Measurements from ENCODE around the gene HERC3.
A peak's percentile ranks its signal among the peaks of the same experiment; 100 is the strongest.

Gene HERC3

GRCh38 chr4:88591787-88592599 lies at the start of gene HERC3:
Gene HERC3, plus strand, starts transcription at chr4:88592480. Its CDS starts 13,344 bp downstream, at chr4:88605824.
- DNase-seq (peak; percentile 90), ATAC-seq (peak; percentile 96)

DNA sequence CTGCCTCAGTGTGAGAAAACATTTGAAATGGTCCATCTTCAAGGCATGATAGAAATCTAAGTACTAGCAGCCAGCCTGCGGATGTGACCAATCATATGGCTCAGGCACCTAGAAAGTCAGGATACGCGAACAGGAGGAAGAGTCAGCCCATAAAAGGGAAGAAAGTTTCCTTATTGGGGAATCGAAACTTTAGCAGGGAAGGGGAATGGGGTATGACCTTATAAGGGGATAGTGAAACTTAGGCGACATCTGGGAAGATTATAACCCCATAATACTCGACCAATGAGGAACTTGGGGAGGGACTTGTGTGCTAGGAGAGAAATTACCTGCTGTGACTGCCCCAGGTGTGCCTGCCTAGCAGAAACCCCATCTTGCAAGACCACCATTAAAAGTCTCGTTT lies 42.5 kb upstream of the HERC3 start:
- DNase-seq (no peak), ATAC-seq (no peak)

DNA sequence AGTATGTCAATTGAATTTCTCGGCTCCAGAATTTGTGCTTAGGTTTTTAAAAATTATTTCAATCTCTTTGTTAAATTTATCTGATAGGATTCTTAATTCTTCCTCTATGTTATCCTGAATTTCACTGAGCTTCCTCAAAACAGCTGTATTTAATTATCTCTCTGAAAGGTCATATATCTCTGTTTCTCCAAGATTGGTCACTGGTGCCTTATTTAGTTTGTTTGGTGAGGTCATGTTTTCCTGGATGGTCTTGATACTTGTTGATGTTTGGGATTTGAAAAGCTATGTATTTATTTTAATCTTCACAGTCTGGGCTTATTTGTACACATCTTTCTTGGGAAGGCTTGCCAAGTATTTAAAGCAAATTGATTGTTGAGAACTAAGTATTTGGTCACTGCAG lies 24.7 kb upstream of the HERC3 start:
- DNase-seq (no peak), ATAC-seq (no peak)

DNA sequence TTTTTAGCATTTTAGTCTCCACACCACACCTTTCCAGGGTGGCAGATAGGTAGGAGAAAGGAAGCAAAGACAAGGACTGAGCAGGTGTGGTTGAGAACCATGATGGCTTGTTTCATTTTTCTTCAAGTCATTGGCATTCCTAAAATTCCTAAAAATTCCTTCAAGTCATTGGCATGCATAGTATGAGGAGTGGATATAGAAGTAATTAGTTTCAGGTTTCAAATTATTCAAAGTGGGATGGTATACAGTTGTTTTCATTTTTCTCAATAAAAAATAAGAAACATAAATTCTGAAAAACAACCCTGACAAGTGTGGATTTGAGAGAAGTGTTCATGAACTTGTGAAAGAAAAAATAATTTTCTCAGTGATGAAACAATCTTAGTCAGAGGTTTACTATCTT lies 22.3 kb upstream of the HERC3 start:
- ATAC-seq (no peak), DNase-seq (no peak)

DNA sequence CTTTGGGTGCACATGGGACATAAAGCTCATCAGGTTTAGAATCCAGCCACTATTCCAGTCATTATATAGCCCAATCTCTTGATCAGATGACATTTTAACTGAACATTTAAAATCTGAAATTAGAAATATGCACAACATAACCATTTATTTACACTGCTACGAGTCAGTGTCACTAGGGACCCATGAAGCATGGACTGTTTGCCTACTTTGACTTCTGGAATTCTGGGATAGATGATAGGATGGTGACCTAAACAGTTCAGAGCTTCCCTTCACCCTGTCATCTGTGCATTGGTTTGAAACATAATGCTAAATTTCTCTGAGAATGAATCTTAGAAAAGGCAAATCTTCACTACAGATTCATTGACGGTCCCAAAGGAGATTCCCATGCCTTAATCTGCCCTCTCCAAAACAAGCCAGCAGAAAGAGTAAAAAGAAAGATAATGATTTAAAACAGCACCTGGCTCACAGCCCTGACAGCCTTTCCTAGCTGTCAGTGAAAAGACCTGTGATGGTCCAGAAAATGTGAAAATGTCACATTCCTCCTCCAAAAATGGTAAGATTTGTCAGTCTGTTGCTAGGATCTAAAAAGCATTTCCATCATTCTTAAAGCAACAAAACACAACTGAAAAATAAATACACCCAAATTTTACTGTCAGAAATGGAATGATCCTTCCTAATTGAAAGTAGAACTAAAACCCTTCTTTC lies 18.9 kb upstream of the HERC3 start:
- DNase-seq (no peak), ATAC-seq (no peak)

DNA sequence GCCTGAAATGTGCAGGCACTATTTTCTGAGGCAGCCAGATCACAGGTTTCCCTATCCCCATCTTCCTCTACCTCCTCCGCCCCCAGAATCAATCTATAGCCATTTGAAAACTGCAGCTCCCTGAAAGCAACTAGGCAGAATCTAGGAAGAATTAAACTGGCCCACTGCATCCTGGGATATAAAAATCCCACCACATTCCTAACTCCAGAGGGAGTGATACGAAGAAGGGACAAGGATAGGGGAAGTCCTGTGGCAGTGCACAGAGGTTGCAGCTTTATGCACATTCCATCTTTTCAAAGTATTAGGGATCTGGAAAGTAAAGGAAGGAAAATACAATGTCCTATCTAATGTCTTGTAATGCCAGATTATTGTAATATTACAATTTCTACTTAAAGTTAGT lies 18.3 kb upstream of the HERC3 start:
- ATAC-seq (no peak), DNase-seq (no peak)

- no peak for DNase-seq
- no peak for ATAC-seq
Measured at GRCh38 chr4:88575186-88575585, 17.1 kb upstream of the HERC3 start.

DNA sequence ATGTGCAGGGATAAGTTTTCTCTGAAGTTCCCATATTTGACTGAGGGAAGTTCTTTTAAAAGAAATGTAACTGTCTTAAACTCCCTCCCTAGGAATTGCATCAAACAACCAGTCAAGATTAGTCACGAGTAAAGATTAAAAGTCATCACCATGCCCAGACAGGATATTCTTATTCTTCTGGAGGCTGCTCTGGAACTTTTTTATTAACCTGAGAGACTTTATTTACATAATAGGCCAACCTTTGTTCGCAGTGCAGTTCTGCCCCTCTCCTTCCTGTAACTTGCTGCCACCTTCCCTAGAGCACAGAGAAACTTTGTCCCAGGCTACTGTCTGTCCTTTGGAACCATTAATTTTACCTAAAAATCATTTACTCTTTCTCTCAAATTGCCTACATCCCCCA lies 9.8 kb upstream of the HERC3 start:
- no peak for DNase-seq
- ATAC-seq = no peak

GRCh38 chr4:88583631-88584470 lies 8.4 kb upstream of the HERC3 start:
- DNase-seq = no peak
- ATAC-seq = no peak

GRCh38 chr4:88584471-88584900 lies 7.8 kb upstream of the HERC3 start:
- no peak for ATAC-seq
- no peak for DNase-seq

- no peak for DNase-seq
- ATAC-seq = no peak
Measured at GRCh38 chr4:88585917-88586316, 6.4 kb upstream of the HERC3 start.

- ATAC-seq = no peak
- DNase-seq = no peak
Measured at GRCh38 chr4:88587306-88587705, 5.0 kb upstream of the HERC3 start.

GRCh38 chr4:88592600-88593448 lies 544 bp downstream of the HERC3 start:
- ATAC-seq = peak; percentile 88
- peak; percentile 87 for DNase-seq

DNA sequence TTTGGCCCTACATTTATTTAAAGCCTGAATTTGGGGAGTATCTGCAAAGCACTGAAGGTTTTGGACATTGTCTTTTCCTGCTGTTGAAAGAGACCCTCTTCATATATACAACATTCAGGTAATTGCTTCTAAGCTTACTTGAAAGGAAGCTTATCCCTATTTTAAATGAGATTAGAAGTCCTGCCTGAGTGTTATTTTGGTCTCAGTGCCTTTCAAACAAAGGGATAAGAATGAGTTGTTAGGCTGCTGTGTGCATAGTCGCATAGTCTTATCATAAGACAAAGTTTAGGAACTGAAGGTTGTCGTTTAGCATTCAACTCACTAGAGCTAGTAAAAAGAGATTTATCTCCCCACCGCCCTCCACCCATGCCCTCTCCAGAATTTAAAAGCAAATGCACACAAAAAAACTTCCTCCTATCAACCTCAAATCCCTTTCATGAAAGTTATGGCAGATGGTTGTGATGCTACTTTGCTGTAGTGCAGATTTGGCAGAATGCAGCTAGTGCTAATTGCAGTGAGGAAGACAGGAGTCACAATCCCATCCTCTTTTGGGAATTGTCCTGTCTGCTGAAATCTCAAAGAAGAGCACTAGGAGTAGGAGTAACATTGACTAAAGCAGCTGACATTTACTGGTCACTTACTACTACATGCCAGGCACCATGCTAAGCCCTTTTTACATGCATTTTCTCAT lies 5.8 kb downstream of the HERC3 start:
- no peak for DNase-seq
- ATAC-seq = no peak

DNA sequence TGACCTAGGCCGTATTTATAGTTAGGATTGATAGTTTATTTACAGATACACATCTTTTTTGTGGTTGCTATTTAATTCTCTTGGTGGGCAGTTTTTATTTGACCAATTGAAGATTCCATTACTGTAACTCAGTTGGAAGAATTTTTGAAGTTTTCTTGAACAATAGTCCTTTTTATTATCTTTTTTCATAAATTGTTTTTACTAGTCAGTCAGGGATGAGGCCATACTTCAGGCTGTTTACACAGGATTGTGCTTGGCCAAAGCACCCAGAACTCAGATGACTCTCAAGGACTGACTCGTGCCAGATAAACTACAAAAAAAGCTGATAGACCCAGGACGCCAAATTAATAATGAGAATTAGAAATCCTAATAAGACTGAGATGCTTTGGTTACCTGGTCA lies 7.0 kb downstream of the HERC3 start:
- ATAC-seq (no peak), DNase-seq (no peak)

GRCh38 chr4:88599714-88600113 lies 7.4 kb downstream of the HERC3 start:
- DNase-seq (no peak), ATAC-seq (no peak)

DNA sequence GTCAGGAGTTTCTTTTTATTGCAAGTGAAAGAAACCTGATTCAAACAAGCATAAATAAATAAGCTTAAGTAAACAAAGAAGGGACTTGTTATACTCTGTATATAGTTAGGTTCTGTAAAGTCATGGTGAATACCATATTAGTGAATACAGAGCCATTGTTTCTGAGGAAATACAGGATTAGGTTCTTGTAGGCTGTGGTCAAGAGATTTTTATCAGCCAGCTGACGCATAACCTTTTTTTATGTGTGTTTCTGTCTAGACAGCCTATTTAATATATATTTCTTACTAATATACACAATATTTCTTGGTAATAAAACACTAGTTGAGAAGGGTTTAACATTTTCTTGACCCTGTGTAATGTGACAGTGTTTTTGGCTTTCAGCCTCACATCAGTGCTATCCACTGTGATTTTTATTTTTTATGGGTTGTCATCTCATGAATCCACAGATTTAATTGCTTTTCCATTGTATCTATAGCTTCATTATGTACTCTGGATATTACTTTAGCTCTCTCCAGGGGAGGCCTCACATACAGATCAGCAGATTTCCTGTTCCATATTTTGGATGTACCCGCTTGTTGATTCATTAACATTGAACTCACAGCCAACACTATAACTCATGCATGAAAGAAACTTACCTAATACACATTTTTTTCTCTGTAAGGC lies 8.0 kb downstream of the HERC3 start:
- DNase-seq (no peak), ATAC-seq (no peak)

GRCh38 chr4:88604978-88605678 lies 12.8 kb downstream of the HERC3 start:
- ATAC-seq = no peak
- DNase-seq = no peak

GRCh38 chr4:88605736-88606135 lies 13.5 kb downstream of the HERC3 start:
- ATAC-seq (no peak), DNase-seq (no peak)

- ATAC-seq (no peak), DNase-seq (no peak)
Measured at GRCh38 chr4:88606832-88607231, 14.6 kb downstream of the HERC3 start.
